Vagina (tissue), 2 donors: ENCODE results near the gene CLPTM1L.

Experiments used
- POLR2A ChIP-seq, 2 donors: fragments of 450-650 bp; IDR thresholded peaks; one replicate each; pipeline ENCODE4 v1.6.1; 2017; ENCODE audit warnings: antibody characterized with exemption in 2 of 2, mild to moderate bottlenecking in 2 of 2, moderate library complexity in 2 of 2
- POLR2AphosphoS5 ChIP-seq, 2 donors: sonication (generic); formaldehyde crosslinking; IDR thresholded peaks; one replicate each; pipeline ENCODE4 v1.9.0; 2017; ENCODE audit warnings: antibody characterized with exemption in 2 of 2, mild to moderate bottlenecking in 2 of 2, low read depth in 1 of 2; ENCODE audit not compliant: insufficient read depth in 1 of 2
- TF ChIP-seq, protein P1 (sequence below), 3 experiments: fragments of 450-650 bp in 2 of 3; fragments of 200-600 bp in 1 of 3; sonication (generic) in 1 of 3; IDR thresholded peaks; one replicate each; pipeline ENCODE4 v1.5.1; 2017 to 2019; ENCODE audit warnings: antibody characterized with exemption in 3 of 3, mild to moderate bottlenecking in 2 of 3, moderate library complexity in 2 of 3

- TF ChIP-seq, protein P1, sequence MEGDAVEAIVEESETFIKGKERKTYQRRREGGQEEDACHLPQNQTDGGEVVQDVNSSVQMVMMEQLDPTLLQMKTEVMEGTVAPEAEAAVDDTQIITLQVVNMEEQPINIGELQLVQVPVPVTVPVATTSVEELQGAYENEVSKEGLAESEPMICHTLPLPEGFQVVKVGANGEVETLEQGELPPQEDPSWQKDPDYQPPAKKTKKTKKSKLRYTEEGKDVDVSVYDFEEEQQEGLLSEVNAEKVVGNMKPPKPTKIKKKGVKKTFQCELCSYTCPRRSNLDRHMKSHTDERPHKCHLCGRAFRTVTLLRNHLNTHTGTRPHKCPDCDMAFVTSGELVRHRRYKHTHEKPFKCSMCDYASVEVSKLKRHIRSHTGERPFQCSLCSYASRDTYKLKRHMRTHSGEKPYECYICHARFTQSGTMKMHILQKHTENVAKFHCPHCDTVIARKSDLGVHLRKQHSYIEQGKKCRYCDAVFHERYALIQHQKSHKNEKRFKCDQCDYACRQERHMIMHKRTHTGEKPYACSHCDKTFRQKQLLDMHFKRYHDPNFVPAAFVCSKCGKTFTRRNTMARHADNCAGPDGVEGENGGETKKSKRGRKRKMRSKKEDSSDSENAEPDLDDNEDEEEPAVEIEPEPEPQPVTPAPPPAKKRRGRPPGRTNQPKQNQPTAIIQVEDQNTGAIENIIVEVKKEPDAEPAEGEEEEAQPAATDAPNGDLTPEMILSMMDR (IDR thresholded peaks at IDR 0.05): no peak
- TF ChIP-seq POLR2A (IDR thresholded peaks at IDR 0.05): no peak
- no peak for TF ChIP-seq POLR2AphosphoS5 (IDR thresholded peaks at IDR 0.05; ENCODE audit: insufficient read depth in 1 of 2, low read depth in 1 of 2)
Measured at GRCh38 chr5:1378866-1379659, 34.2 kb upstream of the CLPTM1L start.
